GM18508 (cell line): ENCODE measurements around the gene MYCL.

Source experiments
- ATAC-seq: cut with Tn5 transposase; IDR thresholded peaks from one replicate; pipeline ENCODE4 v1.9.1; 2021; ENCODE audit warnings: moderate number of reproducible peaks; ENCODE audit not compliant: insufficient read depth, unreplicated experiment

Gene MYCL, protein sequence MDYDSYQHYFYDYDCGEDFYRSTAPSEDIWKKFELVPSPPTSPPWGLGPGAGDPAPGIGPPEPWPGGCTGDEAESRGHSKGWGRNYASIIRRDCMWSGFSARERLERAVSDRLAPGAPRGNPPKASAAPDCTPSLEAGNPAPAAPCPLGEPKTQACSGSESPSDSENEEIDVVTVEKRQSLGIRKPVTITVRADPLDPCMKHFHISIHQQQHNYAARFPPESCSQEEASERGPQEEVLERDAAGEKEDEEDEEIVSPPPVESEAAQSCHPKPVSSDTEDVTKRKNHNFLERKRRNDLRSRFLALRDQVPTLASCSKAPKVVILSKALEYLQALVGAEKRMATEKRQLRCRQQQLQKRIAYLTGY

DNA sequence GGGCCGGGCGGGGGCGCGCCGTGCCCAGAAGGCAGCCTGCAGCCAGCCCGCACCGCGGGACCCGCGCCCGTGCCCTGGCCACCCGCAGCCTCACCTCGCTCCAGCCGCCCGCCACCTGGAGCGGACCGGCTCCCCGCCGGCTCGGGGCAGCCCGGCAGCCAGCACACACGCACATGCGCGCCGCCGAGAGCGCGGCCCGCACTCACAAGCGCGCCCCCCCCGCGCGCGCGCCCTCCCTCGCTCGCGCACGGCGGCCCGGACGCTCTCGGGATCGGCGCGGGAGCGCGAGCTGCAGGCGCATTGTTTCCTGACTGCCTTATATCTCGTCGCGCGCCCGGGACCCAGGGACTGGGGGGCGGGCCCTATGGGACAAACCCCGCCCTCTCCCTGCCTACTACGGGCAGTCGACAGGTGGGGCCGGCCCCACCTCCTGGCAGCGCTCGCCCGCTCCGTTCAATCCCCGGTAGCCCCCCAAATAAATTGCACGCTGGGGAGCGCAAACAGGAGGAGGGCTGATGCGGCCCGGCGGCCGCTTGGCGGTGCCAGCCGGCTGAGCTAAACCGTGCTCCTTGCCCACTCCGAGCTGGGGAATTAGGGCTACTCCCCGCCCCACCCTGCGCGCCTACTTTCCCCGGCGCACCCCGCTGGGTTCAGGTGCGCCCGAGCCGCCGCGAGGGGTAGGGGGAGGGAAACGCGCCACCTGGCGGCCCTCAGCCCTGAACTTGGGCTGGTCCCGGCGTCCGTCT, at the start of gene MYCL:
MYCL (minus strand) TSS at position 204 of the 746 bp plus-strand sequence. CDS start 483 bp downstream, outside the sequence.
- ATAC-seq, result no peak

DNA sequence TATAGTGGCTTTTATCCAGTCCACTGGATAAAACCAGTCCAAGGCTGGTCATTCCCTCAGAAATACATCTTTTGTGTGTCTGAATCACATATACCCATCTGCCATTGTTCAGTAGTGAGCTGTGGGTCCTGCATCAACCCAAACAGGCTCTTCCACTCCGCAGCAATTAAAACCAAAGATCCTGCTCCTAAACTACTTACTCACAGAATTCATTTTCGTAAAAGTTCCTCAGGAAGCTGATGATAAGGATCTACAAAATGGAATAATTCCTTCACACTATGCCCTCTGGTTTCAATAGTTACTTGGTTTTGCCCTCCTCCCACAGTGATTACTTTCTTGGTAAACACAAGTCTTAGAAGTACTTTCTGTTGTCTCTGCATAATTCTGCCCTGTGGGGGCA, 48.2 kb upstream of the MYCL start:
- ATAC-seq, result no peak

DNA sequence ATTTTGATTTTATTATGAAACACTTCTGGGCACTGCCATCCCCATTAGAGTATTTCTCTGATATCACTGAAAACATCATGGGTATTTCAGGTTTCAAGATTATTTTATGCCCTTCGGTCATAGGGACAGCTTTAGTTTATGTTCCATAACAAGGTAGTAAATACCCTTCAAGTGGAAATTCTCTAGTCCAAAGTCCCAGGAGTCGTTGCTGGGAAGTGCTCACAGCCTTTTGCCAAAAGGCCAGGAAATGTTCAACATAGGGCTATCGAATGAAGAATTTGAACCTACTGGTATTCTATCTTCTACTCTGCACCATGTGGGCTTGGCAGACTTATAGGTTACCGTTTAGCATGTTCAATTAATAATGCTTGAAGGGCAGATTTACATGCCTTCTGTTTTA, 45.5 kb upstream of the MYCL start:
- ATAC-seq, result no peak

DNA sequence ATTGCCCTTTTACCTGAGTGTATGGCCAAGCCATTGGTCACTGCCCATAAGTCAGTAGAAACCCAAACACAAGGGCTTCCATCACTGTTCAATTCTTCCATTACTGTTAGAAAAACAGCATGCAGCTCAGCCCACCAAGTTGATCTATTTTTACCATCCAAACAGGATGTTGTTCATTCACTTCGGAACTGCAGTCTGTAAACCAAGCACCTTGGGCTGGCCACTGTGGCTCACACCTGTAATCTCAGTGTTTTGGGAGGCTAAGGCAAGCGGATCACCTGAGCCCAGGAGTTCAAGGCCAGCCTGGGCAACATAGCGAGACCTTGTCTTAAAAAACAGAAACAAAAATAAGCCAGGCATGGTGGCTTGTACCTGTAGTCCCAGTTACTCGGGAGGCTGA, 44.5 kb upstream of the MYCL start:
- no peak for ATAC-seq

DNA sequence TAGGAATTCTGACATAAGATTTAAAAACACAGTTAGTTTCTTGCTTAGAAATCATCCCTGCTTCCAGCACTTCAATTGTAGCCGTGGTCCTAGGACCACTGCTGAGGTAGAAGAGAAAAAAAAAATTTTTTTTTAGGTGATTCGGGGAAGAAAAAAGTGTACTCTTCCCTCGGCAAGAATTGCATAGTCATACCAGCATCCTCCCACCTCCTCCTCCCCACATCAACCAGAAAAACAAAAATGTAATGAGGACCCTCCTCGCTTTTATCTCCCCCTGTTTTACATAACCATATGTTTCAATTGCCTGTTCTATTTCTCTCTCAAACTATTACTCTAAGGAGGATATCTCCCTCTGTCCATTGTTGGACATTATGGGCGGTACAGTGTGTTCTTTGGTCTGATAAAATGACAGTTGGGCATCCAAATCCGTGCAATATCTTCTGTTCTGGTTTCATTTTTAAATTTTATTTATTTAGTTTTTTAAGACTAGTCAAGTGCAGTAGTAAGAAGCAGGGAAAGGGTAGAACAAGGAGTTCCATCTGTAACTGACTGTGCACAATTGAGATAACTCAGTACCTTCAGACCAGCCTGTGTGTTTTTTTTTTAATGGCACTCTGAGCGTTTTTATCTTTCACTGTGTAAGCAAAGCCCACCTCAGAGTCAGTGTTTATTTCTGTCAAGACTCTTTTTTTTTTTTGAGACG, 42.8 kb upstream of the MYCL start:
- no peak for ATAC-seq

DNA sequence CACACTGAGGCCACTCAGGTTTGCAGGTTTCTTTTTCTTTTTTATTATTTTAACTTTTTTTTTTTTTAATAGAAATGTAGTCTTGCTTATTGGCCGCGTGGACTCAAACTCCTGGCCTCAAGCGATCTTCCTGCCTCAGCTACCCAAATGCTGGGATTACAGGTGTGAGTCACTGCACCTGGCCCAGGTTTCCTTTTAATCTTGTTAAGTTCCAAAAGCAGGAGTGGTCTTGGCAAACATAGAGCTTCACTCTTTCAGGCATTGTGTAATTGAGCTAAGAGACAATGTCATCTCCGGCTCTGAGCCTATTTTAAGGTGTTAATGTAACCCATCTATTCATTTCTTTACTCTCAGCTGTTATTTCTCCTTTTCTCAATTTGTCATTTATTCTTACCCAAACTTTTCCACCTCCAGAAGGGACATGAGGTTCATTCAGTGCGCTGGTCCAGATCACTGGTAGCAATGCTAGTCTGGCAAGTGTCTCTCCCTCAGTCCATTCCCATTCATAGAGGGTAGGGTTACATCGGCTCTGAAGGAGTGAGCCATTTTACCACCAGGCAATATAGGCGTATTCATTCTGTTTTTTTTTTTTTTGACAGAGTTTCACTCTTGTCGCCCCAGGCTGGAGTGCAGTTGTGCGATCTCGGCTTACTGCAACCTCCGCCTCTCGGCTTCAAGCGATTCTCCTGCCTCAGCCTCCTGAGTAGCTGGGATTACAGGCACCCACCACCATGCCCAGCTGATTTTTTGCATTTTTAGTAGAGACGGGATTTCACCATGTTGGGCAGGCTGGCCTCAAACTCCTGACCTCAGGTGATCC, 42.0 kb upstream of the MYCL start:
- ATAC-seq, result no peak

DNA sequence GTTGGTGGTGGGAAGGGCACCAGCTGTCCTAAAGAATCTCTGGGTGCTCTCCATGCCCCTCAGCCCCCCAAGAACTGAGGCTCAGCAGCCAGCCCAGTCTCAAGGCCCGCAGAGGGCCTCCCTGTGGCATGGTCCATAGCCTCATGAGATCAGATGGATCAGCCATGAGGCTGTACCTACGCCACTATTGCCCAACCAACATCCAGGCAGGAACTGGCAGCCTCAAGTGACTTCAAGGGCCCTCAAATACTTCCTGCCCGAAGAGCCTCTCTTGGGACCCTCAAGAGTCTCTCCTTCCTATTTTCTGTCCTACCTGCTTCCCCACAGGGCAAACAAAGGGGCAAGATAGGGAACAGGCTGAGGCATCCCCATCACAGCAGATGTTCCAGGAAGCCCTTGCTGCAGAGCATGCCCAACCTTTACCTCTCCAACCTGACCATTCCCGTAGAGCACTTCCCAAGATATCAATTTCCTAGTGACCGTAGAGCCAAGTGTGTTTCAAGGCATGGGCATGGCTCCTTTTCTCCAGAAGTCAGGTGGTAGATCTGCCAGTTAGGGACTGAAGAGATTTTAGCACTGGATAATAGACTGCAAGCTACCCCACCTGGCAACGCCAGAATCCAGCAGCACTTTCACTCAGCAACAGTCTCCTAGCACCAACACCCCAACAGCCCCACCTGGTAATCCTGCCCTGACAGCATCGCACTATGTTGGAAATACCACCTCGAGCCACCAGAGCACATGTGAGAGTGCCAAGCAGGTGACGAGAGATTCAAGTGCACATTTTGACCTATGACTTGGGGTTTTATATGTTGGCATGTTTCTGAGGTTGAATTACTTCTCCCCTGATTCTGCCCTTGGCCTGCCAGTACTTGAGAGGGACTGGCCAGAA, 39.5 kb upstream of the MYCL start:
- no peak for ATAC-seq

DNA sequence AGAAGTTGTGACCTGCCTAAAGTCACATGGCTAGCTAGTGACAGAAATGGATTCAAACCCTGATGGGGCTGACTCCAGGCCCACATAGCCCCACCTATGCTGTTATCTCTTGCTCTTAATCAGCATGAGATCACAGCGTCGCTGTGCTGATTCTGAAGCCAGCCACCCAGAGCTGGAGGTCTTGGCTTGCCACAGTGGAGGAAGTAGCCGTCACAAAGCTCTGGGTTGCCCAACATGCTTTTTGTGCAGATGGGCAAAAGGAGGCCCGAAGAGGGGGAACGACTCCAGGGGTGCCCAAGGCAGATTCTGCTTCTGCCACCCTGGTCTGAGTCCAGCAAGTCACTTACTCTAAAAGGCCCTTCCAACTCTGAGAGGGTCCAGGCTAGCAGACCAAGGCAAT, 38.5 kb upstream of the MYCL start:
- no peak for ATAC-seq

DNA sequence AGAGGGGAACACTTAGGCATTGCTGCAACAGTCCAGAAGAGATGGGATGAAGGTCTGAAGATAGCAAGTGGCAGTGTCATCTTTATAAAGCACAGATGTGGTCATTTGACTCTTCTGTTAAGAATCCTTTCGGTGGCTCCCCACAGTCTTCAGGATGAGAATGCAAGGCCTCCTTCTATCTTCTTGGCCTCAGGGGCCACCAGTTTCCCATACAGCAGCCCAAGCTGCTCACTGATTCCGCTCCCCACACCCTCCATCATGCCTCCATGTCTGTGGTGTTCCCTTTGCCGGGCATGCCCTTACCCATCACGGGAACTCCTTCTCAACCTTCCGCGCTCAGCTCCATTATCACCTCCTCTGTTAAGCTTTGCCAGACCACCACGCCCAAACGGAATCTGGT, 37.1 kb upstream of the MYCL start:
- no peak for ATAC-seq

DNA sequence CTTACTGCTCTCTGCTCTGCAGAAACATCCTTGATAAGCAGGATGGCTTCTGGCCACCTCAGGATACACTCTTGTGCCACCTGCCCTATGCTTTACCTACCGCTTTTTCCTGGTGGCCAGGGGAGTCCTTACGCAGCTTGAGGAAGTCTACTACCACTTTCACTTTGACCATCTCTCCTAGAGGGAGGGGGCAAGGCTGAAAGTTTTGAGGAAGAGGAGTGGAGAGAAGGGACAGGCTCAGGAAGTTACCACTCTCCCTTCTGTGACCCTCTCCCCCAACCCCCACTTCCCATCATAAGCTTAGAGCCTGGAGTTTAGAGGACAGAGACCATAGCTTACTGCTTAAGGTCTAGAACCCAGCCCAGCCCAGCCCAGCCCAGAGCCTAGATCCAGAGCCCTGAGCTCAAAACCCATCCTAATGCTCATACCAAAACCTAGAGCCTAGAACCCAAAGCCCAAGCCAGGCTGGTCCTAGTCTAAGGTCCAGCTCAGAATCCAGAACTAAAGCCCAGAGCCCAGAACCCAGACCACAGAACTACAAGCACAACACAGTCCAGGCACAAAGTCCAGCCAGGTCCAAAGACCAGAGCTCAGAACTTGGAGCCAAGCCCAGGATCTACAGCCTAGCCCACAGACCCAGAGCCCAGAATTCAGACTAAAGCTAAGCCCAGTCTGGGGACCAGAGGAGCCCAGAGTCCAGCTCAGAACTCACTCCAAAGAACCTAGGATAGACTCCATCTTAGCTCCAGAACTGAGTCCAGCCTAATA, 35.2 kb upstream of the MYCL start:
- no peak for ATAC-seq

DNA sequence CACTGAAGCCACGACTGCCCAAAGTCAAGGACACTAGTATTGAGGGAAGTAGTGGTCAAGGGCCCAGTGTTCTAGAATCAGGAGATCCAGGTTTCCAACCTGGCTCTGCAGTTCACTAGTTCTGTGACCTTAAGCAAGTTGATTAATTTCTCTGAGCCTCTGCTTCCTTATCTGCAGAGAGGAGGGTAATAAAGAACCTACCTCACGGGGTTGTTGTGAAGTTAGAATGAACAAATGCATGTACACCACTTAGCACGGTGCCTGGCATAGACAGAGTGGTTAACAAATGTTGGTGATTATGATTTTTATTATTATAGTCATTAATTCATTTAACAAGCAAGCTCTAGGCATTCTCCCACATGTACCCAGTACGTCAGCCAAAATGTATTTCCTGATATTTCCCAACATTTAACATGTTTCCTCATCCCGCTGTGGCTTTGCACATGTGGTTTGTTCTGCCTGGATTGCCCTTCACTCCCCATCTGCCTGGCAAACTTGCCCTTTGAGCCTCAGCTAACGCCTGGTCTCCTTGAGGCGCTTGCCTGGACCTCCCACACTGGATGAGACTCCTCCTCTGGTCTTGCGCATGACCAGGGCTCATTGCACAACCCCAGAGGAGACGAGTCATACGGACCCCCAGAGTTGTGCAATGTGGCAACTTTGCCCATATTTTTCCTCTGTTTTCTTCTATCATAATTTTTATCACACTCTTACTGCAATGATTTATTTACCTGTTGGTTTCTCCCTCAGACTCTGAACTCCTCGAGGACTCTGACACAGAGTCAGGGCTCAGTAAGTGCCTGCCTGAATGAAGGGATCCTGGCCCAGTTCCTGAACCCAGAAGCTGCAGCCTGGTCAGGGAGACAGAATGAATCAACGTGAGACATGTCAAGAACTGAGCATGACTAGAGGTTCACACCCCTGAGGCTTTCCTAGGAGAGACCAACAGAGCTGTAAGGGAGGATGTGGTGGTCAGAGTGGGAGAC, 32.5 kb upstream of the MYCL start:
- ATAC-seq, result no peak

DNA sequence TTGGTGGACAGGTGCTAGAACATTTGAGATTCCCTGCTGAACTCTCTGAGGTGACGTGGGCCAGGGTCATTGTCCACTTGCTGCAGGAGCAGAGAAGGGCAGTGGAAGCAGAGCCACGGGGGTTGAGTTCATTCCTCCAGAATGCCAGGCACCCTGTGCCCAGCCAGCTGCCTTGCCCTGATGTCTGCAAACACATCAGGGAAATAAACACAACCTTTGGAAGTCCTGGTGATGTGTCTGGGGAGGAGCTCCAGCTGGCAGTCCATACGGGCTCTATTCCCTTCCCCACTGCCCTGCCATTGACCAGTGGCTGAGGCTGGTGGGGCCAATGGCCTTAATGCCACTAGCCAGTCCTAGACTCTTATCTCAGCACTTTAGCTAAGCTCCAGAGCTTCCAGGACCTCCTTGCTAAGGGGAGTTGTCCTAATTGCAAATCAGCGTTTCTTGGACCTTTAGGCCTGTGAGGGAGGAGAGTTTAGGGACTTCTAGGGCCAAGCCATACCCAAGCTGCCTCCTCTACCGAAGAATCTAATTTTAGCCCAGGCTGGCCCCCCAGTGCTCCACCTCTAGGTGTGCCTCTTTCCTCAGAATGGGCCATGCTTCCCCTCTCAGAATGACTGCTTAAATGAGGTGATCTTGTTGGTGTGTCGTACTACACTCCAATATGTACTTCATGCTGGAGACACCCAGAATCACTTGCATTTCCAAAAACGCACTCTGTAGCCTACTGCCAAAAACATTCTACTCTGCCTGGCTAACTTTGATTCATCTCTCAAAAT, 27.3 kb upstream of the MYCL start:
- ATAC-seq, result no peak

DNA sequence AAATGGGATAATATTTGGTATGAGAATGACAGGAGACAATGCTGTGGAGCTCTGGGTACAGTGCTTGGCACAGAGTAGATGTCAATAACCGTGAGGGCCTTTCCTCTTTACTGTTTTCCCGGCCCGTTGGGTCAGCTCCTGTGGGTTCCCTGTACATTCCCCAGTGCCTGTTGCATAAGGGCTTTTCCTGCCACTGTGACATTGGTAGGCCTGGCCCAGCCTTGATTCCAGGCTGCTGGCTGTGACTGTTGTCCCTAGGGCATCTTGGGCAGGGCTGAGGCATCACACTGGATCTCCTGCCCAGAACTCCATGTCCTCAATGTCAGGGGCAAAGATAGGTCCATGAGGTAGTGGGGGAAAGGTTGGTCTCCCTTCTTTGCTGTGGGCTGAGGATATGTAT, 25.8 kb upstream of the MYCL start:
- ATAC-seq, result no peak

DNA sequence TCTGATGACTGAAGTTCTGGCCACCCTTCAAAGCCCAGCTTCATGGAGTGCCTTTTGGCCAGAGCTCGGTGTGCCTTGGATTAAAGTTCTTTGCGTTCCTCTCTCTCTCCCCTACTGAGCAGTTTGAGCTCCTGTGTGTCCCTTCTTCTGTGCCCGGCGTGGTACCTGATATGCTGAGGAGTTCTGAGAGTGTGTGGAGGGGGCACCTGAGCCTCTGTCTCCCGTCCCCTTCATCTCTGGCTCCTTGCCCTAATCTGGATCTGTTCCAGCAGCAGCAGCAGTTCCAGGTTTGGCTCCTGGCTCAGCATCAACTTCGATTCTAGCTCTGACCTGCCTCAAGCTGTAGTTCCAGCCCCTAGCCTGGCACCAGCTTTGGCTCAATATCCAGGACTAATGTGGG, 25.1 kb upstream of the MYCL start:
- no peak for ATAC-seq

DNA sequence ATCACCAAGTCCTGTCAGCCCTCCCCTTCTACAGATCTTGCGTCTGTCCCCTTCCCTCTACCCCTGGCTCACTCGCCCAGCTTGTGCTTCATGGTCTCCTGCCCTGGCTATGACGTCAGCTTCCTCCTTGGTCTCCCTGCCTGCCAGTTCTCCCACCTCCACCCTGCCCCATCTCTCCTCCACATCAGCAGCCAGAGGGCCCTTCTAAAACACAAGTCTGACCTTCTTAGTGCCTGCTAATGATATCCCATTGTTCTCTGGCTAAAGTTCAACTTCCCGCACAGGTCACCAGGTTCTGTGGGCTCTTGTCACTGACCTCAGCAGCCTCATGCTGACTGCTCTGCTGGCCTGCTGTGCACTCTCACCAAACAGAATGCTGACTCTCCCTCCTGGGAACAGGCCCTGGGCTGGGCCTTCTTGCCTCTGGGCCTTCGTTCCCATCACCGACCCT, 24.7 kb upstream of the MYCL start:
- no peak for ATAC-seq

DNA sequence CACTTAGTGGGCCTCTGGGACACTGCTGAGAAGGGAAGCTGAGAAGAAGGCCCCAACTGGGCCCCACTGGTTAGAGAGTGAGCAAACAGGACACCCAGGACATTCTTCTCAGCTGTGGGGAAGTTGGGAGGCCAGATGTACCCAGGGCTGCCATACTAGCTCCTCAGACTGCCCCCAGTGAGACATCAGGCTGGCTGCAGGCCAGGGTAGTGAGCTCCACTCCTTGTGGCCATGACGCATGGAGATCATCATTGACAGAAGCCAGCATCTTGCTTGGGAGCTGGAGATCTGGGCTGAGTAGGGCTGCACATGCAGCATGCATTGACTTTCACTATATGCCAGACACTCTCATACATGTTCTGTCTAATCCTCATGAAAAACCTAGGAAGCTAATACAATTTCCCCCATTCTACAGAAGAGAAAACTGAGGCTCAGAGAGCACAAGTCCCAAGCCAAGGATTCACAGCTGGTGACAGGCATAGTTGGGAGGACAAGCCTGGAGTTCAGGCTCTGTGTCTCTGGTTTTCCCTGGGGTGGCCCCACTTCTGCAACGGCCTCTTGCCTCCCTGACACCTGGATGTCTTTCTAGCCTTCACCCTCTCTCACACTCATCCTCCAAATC, 24.1 kb upstream of the MYCL start:
- ATAC-seq, result no peak
